Upper lobe of left lung (tissue), 4 donors: ENCODE measurements around the gene SYNE2.

Source experiments
- POLR2A ChIP-seq, 4 donors: fragments of 450-650 bp; IDR thresholded peaks; one replicate each; pipeline ENCODE4 v1.5.1; 2016 to 2017; ENCODE audit warnings: antibody characterized with exemption in 4 of 4, mild to moderate bottlenecking in 2 of 4
- TF ChIP-seq, protein P1 (sequence below), 6 experiments: fragments of 450-650 bp in 4 of 6; fragments of 200-600 bp in 2 of 6; sonication (generic) in 2 of 6; IDR thresholded peaks; one replicate each; pipeline ENCODE4 v1.5.1; 2016 to 2019; ENCODE audit warnings: antibody characterized with exemption in 6 of 6

DNA sequence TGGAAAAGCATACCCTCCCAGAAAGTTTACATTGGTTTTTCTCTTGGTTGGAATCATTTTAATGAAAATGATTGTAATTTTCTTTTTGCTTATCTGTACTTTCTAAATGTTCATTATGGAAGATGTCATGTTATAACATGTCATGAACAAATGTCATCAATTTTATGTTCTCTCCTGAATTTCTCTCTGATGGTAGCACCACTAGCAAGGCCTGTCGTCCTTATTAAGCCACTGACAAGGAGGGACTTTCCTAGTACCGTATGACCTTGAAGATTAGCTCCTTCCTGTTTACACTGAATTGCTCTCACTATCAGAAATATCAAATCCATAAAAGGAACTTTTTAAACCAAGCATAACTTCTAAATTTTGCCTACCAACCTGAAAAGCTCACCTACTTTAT lies 342.4 kb downstream of the SYNE2 start:
- TF ChIP-seq POLR2A (IDR thresholded peaks at IDR 0.05) = no peak
- TF ChIP-seq, protein P1, sequence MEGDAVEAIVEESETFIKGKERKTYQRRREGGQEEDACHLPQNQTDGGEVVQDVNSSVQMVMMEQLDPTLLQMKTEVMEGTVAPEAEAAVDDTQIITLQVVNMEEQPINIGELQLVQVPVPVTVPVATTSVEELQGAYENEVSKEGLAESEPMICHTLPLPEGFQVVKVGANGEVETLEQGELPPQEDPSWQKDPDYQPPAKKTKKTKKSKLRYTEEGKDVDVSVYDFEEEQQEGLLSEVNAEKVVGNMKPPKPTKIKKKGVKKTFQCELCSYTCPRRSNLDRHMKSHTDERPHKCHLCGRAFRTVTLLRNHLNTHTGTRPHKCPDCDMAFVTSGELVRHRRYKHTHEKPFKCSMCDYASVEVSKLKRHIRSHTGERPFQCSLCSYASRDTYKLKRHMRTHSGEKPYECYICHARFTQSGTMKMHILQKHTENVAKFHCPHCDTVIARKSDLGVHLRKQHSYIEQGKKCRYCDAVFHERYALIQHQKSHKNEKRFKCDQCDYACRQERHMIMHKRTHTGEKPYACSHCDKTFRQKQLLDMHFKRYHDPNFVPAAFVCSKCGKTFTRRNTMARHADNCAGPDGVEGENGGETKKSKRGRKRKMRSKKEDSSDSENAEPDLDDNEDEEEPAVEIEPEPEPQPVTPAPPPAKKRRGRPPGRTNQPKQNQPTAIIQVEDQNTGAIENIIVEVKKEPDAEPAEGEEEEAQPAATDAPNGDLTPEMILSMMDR (IDR thresholded peaks at IDR 0.05) = no peak
